ENCODE data around the gene RPS27. TPM values are rescaled to one million over a fixed set of nuclear protein-coding genes. Genes with fewer than 3 reads are reported as not detected.

RPS27 gene
- total and polyA plus RNA-seq, 2 of the 13 experiments (the other 11 are each of a cell fraction or from before 2014, with no cell fraction given) = 3,737 to 9,964 TPM

DNA sequence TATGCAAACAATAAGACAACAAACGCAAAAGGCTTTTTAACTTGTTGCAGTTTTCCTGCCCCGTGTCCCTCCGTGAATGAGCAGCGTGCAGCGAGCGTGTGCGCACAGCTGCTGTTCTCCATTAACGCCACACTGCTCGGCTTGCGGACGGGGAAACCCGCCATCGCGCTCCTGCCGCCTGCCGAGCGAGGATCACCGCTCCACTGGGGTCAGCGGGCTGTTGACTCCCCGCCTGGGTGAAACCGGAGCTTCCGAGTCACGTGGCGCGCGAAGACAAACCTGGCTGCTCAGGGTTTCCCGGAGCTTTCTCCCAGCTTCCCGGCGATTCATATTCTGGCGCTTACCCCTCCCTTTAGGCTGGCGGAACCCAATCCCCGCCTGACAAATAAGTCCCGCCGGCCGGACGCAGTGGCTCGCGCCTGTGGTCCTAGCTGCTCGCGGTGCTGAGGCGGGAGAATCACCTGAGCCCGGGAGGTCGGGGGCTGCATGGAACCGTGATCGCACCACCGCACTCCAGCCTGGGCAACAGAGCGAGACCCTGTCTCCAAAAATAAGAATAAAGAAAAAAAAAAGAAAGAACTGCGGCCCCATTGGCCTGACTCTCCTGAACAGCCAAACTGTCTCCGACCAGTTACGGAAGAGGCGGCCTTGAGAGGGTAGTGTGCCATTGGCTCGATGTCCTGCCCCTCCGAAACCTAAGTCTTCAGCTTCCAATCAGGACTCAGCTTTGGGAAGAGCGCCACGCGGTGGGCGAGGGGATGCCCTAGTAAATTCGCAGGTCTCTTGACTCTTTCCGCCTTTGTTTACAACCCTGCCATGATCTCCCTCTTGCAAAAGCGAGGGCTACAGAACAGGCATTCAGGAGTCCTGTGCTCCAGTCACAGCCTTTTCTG lies 23.2 kb upstream of the RPS27 start, which contains the start of gene CREB3L4 (continued):
- TF ChIP-seq, protein P1, sequence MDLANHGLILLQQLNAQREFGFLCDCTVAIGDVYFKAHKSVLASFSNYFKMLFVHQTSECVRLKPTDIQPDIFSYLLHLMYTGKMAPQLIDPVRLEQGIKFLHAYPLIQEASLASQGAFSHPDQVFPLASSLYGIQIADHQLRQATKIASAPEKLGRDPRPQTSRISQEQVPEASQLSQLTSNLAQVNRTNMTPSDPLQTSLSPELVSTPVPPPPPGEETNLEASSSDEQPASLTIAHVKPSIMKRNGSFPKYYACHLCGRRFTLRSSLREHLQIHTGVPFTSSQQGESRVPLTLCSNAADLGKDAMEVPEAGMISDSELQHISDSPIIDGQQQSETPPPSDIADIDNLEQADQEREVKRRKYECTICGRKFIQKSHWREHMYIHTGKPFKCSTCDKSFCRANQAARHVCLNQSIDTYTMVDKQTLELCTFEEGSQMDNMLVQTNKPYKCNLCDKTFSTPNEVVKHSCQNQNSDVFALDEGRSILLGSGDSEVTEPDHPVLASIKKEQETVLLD (CRISPR knock-in tag; IDR thresholded peaks at IDR 0.05; ENCODE audit: low read depth) = peak; percentile 93
- TF ChIP-seq, protein P2, sequence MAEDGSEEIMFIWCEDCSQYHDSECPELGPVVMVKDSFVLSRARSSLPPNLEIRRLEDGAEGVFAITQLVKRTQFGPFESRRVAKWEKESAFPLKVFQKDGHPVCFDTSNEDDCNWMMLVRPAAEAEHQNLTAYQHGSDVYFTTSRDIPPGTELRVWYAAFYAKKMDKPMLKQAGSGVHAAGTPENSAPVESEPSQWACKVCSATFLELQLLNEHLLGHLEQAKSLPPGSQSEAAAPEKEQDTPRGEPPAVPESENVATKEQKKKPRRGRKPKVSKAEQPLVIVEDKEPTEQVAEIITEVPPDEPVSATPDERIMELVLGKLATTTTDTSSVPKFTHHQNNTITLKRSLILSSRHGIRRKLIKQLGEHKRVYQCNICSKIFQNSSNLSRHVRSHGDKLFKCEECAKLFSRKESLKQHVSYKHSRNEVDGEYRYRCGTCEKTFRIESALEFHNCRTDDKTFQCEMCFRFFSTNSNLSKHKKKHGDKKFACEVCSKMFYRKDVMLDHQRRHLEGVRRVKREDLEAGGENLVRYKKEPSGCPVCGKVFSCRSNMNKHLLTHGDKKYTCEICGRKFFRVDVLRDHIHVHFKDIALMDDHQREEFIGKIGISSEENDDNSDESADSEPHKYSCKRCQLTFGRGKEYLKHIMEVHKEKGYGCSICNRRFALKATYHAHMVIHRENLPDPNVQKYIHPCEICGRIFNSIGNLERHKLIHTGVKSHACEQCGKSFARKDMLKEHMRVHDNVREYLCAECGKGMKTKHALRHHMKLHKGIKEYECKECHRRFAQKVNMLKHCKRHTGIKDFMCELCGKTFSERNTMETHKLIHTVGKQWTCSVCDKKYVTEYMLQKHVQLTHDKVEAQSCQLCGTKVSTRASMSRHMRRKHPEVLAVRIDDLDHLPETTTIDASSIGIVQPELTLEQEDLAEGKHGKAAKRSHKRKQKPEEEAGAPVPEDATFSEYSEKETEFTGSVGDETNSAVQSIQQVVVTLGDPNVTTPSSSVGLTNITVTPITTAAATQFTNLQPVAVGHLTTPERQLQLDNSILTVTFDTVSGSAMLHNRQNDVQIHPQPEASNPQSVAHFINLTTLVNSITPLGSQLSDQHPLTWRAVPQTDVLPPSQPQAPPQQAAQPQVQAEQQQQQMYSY (CRISPR knock-in tag; IDR thresholded peaks at IDR 0.05) = no peak
- TF ChIP-seq ZNF577 (CRISPR knock-in tag; IDR thresholded peaks at IDR 0.05; ENCODE audit: borderline replicate concordance, low read depth) (no peak), SMYD3 (CRISPR knock-in tag; IDR thresholded peaks at IDR 0.05) (peak; percentile 62), ELF4 (CRISPR knock-in tag; IDR thresholded peaks at IDR 0.05; ENCODE audit: borderline replicate concordance) (peak; percentile 78; the same call in 1 of the 2 replicates), NFE2L2 (IDR thresholded peaks at IDR 0.05; ENCODE audit: low read length) (no peak), ZNF792 (CRISPR knock-in tag; IDR thresholded peaks at IDR 0.05) (peak; percentile 93), POLR2AphosphoS2 (IDR thresholded peaks at IDR 0.05; ENCODE audit: low read depth, low read length) (no peak), FLYWCH1 (CRISPR knock-in tag; IDR thresholded peaks at IDR 0.05) (no peak), NPAS2 (CRISPR knock-in tag; IDR thresholded peaks at IDR 0.05; ENCODE audit: borderline replicate concordance) (no peak), EEA1 (CRISPR knock-in tag; IDR thresholded peaks at IDR 0.05; ENCODE audit: borderline replicate concordance) (peak; percentile 88; the same call in 1 of the 2 replicates), PLRG1 (conservative IDR thresholded peaks at IDR 0.05) (no peak), AGO1 (IDR thresholded peaks at IDR 0.05; ENCODE audit: low read depth, low read length, poor library complexity, severe bottlenecking) (peak; percentile 79), KDM5A (IDR thresholded peaks at IDR 0.05; ENCODE audit: borderline replicate concordance, low read length) (no peak; the same call in 1 of the 2 replicates)
- TF ChIP-seq, protein P3, sequence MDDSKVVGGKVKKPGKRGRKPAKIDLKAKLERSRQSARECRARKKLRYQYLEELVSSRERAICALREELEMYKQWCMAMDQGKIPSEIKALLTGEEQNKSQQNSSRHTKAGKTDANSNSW (CRISPR knock-in tag; IDR thresholded peaks at IDR 0.05; ENCODE audit: borderline replicate concordance) = peak; percentile 28; the same call in 1 of the 2 replicates
- TF ChIP-seq, protein P4, sequence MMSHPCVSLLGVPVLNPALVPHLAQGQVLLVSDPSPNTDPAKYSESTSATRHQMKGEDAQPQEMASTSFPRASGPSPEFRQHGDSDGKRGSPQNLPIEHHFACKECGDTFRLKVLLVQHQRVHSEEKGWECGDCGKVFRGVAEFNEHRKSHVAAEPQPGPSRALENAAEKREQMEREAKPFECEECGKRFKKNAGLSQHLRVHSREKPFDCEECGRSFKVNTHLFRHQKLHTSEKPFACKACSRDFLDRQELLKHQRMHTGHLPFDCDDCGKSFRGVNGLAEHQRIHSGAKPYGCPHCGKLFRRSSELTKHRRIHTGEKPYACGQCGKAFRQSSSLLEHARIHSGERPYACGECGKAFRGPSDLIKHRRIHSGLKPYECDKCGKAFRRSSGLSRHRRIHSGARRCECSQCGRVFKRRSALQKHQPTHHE (CRISPR knock-in tag; IDR thresholded peaks at IDR 0.05; ENCODE audit: borderline replicate concordance) = peak; percentile 47; the same call in 1 of the 2 replicates
- TF ChIP-seq, protein P5, sequence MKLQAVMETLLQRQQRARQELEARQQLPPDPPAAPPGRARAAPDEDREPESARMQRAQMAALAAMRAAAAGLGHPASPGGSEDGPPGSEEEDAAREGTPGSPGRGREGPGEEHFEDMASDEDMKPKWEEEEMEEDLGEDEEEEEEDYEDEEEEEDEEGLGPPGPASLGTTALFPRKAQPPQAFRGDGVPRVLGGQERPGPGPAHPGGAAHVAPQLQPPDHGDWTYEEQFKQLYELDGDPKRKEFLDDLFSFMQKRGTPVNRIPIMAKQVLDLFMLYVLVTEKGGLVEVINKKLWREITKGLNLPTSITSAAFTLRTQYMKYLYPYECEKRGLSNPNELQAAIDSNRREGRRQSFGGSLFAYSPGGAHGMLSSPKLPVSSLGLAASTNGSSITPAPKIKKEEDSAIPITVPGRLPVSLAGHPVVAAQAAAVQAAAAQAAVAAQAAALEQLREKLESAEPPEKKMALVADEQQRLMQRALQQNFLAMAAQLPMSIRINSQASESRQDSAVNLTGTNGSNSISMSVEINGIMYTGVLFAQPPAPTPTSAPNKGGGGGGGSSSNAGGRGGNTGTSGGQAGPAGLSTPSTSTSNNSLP (IDR thresholded peaks at IDR 0.05; ENCODE audit: low read depth, low read length) = 0 out of 2 replicates have a peak, but pooled peaks have one; percentile 9
